Activated CD4-positive, alpha-beta memory T cell treated with anti-CD3 and anti-CD28 coated beads, Interleukin-2, amount 10 ng/mL, durations not matched to agents 7 days and 5 days (primary cell): ENCODE results near the gene PRIM2. TPM values are rescaled to one million over a fixed set of nuclear protein-coding genes. Genes with fewer than 3 reads are reported as not detected.
"Not testable (repeated sequence)": the region's sequence is repeated elsewhere in the genome, so short reads cannot be mapped to it uniquely, and the experiment has no call there.

Source experiments
- CTCF ChIA-PET: fragments of 350-600 bp; sonication (Branson Sonifier 250); formaldehyde crosslinking; loops from one replicate; lab custom pipeline; 2021; ENCODE audit warnings: antibody characterized with exemption, inconsistent platforms; lab: Charles Lee
- POLR2A ChIA-PET: fragments of 350-600 bp; sonication (Branson Sonifier 250); formaldehyde crosslinking; loops from one replicate; lab custom pipeline; 2021; ENCODE audit warnings: antibody characterized with exemption; lab: Charles Lee
- DNase-seq: peaks from one replicate; pipeline ENCODE4 v3.0.0-alpha.2; 2020
- H3K27ac Mint-ChIP-seq: one replicate; pipeline ENCODE4 v1.8.0; 2021; ENCODE audit warnings: mild to moderate bottlenecking, mixed read lengths
- H3K27me3 Mint-ChIP-seq: one replicate; pipeline ENCODE4 v1.8.0; 2021; ENCODE audit warnings: mixed read lengths
- H3K36me3 Mint-ChIP-seq: one replicate; pipeline ENCODE4 v1.8.0; 2021; ENCODE audit warnings: low read depth, mixed read lengths
- H3K4me1 Mint-ChIP-seq: one replicate; pipeline ENCODE4 v1.8.0; 2021; ENCODE audit warnings: mixed read lengths
- H3K4me3 Mint-ChIP-seq: one replicate; pipeline ENCODE4 v1.8.0; 2021; ENCODE audit warnings: mild to moderate bottlenecking, mixed read lengths
- H3K9me3 Mint-ChIP-seq: one replicate; pipeline ENCODE4 v1.8.0; 2021; ENCODE audit warnings: mixed read lengths
- total RNA-seq, 2 experiments: library from RNA; stranded (reverse); gene quantifications; one replicate each; pipeline ENCODE4 v1.2.3, GENCODE V29; 2021

Gene PRIM2
- total RNA-seq, 2 experiments from 2014 or later = 32.3 to 34.0 TPM

- DNase-seq, H3K9me3 Mint-ChIP-seq, H3K4me3 Mint-ChIP-seq, H3K4me1 Mint-ChIP-seq, CTCF ChIA-PET, POLR2A ChIA-PET, H3K36me3 Mint-ChIP-seq, H3K27ac Mint-ChIP-seq, H3K27me3 Mint-ChIP-seq: not testable (repeated sequence)
Measured at GRCh38 chr6:57673281-57673680, 355.9 kb downstream of the PRIM2 start.

- CTCF ChIA-PET, H3K27me3 Mint-ChIP-seq, H3K9me3 Mint-ChIP-seq, H3K36me3 Mint-ChIP-seq, DNase-seq, POLR2A ChIA-PET, H3K4me3 Mint-ChIP-seq, H3K27ac Mint-ChIP-seq, H3K4me1 Mint-ChIP-seq: not testable (repeated sequence)
Measured at GRCh38 chr6:57675386-57675785, 358.0 kb downstream of the PRIM2 start.

- H3K4me3 Mint-ChIP-seq, CTCF ChIA-PET, H3K27ac Mint-ChIP-seq, H3K4me1 Mint-ChIP-seq, H3K9me3 Mint-ChIP-seq, H3K27me3 Mint-ChIP-seq, DNase-seq, H3K36me3 Mint-ChIP-seq, POLR2A ChIA-PET: not testable (repeated sequence)
Measured at GRCh38 chr6:57696382-57696781, 379.0 kb downstream of the PRIM2 start.

Other genes with a start within 250 kb of the PRIM2 start
- 10 to 100 TPM; 55.9 to 56.4 TPM for gene ZNF451, start 227.4 kb upstream of the PRIM2 start, total RNA-seq
- gene BAG2, start 145.3 kb upstream of the PRIM2 start, total RNA-seq = 1 to 10 TPM; 5.7 to 5.8 TPM
- gene RAB23, start 95.3 kb upstream of the PRIM2 start, total RNA-seq = 1 to 10 TPM; 3.0 to 3.5 TPM